OCI-LY1 (cell line): ENCODE measurements around the gene KLHDC8A.

Source experiments
- H2AFZ ChIP-seq: fragments of 200-600 bp; sonication (generic), shearing (Covaris generic); 2 replicates; pipeline ENCODE4 v1.6.0; 2014; ENCODE audit warnings: antibody characterized with exemption, mild to moderate bottlenecking, low read length
- H3F3A ChIP-seq: fragments of 200-600 bp; sonication (generic), shearing (Covaris generic); 2 replicates; pipeline ENCODE4 v1.6.0; 2014; ENCODE audit warnings: mild to moderate bottlenecking, antibody characterized with exemption, low read length, moderate library complexity; ENCODE audit not compliant: insufficient read depth
- H3K27ac ChIP-seq: fragments of 200-600 bp; sonication (generic); 2 replicates; pipeline ENCODE4 v1.5.1; 2014; ENCODE audit warnings: low read length, mixed run types, mild to moderate bottlenecking, low read depth; ENCODE audit not compliant: poor library complexity, severe bottlenecking
- H3K27me3 ChIP-seq: fragments of 200-600 bp; sonication (generic); 2 replicates; pipeline ENCODE4 v1.6.0; 2014; ENCODE audit warnings: antibody characterized with exemption, mild to moderate bottlenecking, low read length, moderate library complexity; ENCODE audit not compliant: insufficient read depth
- H3K36me3 ChIP-seq: fragments of 200-600 bp; sonication (generic); 2 replicates; pipeline ENCODE4 v1.6.1; 2014; ENCODE audit warnings: mild to moderate bottlenecking, antibody characterized with exemption, low read length, moderate library complexity, mixed read lengths; ENCODE audit not compliant: insufficient read depth
- H3K4me1 ChIP-seq: fragments of 200-600 bp; sonication (generic); 2 replicates; pipeline ENCODE4 v1.5.1; 2014; ENCODE audit warnings: mild to moderate bottlenecking, low read length, moderate library complexity; ENCODE audit not compliant: insufficient read depth, severe bottlenecking
- H3K4me2 ChIP-seq: fragments of 200-600 bp; sonication (generic), shearing (Covaris generic); 2 replicates; pipeline ENCODE4 v1.6.1; 2014; ENCODE audit warnings: low read length
- H3K4me3 ChIP-seq: fragments of 200-600 bp; sonication (generic); 2 replicates; pipeline ENCODE4 v1.5.1; 2014; ENCODE audit warnings: low read length, low read depth, mild to moderate bottlenecking, mixed read lengths; ENCODE audit not compliant: poor library complexity, severe bottlenecking
- H3K79me2 ChIP-seq: fragments of 200-600 bp; shearing (Covaris generic); 2 replicates; pipeline ENCODE4 v1.6.1; 2016; ENCODE audit warnings: mixed run types, low read length, mixed read lengths; ENCODE audit not compliant: insufficient read depth
- H3K9ac ChIP-seq: fragments of 200-600 bp; sonication (generic), shearing (Covaris generic); 2 replicates; pipeline ENCODE4 v1.6.1; 2014; ENCODE audit warnings: mild to moderate bottlenecking, low read length, mixed read lengths
- H3K9me2 ChIP-seq: fragments of 200-600 bp; sonication (generic), shearing (Covaris generic); 2 replicates; pipeline ENCODE4 v1.6.1; 2014; ENCODE audit warnings: low read depth, mild to moderate bottlenecking, low read length, mixed read lengths
- H3K9me3 ChIP-seq: fragments of 200-600 bp; shearing (Covaris generic); 2 replicates; pipeline ENCODE4 v1.6.1; 2014; ENCODE audit warnings: low read length, mixed read lengths
- H4K20me1 ChIP-seq: fragments of 200-600 bp; sonication (generic), shearing (Covaris generic); 2 replicates; pipeline ENCODE4 v1.6.0; 2016; ENCODE audit warnings: mild to moderate bottlenecking, low read length; ENCODE audit not compliant: insufficient read depth
- EZH2 ChIP-seq: fragments of 200-600 bp; sonication (generic), shearing (Covaris generic); IDR thresholded peaks from 2 replicates; pipeline ENCODE4 v1.8.0; 2017; ENCODE audit warnings: borderline replicate concordance, mixed run types, mild to moderate bottlenecking, antibody characterized with exemption, low read length, moderate library complexity, mixed read lengths
- TF ChIP-seq, protein P1 (sequence below): fragments of 200-600 bp; sonication (generic), shearing (Covaris generic); IDR thresholded peaks from 2 replicates; pipeline ENCODE4 v1.5.1; 2017; ENCODE audit warnings: mild to moderate bottlenecking, antibody characterized with exemption, low read length, moderate library complexity, mixed read lengths

Gene KLHDC8A

GRCh38 chr1:205371871-205372660 lies 15.3 kb upstream of the KLHDC8A start:
- no peaks in the 10 kb centered on the region for H3K9me2 ChIP-seq
- no peak overlapping the region for H3K4me2 ChIP-seq
- H3K27me3 ChIP-seq = 0 out of 2 replicates have a peak, but pooled peaks cover 3% of the 10 kb centered on the region
- H3K9me3 ChIP-seq = no peaks in the 10 kb centered on the region
- no peak overlapping the region for H2AFZ ChIP-seq
- no peaks in the 10 kb centered on the region for H4K20me1 ChIP-seq
- H3K79me2 ChIP-seq = no peaks in the 10 kb centered on the region
- no peak overlapping the region for H3K4me3 ChIP-seq
- H3K27ac ChIP-seq = no peak overlapping the region
- H3K4me1 ChIP-seq = no peaks in the 10 kb centered on the region
- TF ChIP-seq, protein P1, sequence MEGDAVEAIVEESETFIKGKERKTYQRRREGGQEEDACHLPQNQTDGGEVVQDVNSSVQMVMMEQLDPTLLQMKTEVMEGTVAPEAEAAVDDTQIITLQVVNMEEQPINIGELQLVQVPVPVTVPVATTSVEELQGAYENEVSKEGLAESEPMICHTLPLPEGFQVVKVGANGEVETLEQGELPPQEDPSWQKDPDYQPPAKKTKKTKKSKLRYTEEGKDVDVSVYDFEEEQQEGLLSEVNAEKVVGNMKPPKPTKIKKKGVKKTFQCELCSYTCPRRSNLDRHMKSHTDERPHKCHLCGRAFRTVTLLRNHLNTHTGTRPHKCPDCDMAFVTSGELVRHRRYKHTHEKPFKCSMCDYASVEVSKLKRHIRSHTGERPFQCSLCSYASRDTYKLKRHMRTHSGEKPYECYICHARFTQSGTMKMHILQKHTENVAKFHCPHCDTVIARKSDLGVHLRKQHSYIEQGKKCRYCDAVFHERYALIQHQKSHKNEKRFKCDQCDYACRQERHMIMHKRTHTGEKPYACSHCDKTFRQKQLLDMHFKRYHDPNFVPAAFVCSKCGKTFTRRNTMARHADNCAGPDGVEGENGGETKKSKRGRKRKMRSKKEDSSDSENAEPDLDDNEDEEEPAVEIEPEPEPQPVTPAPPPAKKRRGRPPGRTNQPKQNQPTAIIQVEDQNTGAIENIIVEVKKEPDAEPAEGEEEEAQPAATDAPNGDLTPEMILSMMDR = no peak
- no peak for TF ChIP-seq EZH2
- H3K36me3 ChIP-seq = no peaks in the 10 kb centered on the region
- H3F3A ChIP-seq = no peaks in the 10 kb centered on the region
- H3K9ac ChIP-seq = no peak overlapping the region

GRCh38 chr1:205370780-205371179 lies 14.1 kb upstream of the KLHDC8A start:
- Histone ChIP-seq H3K9me3 (no peaks in the 10 kb centered on the region), H3K4me3 (no peak overlapping the region), H3K9me2 (no peaks in the 10 kb centered on the region), H3K27ac (no peak overlapping the region), H2AFZ (no peak overlapping the region), H3K9ac (no peak overlapping the region), H3K27me3 (0 out of 2 replicates have a peak, but pooled peaks cover 3% of the 10 kb centered on the region), H3K36me3 (no peaks in the 10 kb centered on the region), H3K4me1 (no peaks in the 10 kb centered on the region), H4K20me1 (no peaks in the 10 kb centered on the region), H3K4me2 (no peak overlapping the region), H3F3A (no peaks in the 10 kb centered on the region), H3K79me2 (no peaks in the 10 kb centered on the region)
- TF ChIP-seq, protein P1 = no peak
- no peak for TF ChIP-seq EZH2

- Histone ChIP-seq H3K9me2 (no peaks in the 10 kb centered on the region), H4K20me1 (no peaks in the 10 kb centered on the region), H2AFZ (no peak overlapping the region), H3K4me3 (no peak overlapping the region), H3K79me2 (no peaks in the 10 kb centered on the region), H3K4me1 (no peaks in the 10 kb centered on the region), H3F3A (no peaks in the 10 kb centered on the region), H3K4me2 (no peak overlapping the region), H3K9me3 (no peaks in the 10 kb centered on the region), H3K36me3 (no peaks in the 10 kb centered on the region), H3K9ac (no peak overlapping the region), H3K27me3 (0 out of 2 replicates have a peak, but pooled peaks cover 3% of the 10 kb centered on the region), H3K27ac (no peak overlapping the region)
- no peak for TF ChIP-seq EZH2
- TF ChIP-seq, protein P1 = no peak
Measured at GRCh38 chr1:205369701-205370123, 13.0 kb upstream of the KLHDC8A start.
